Dendritic cell treated with granulocyte-macrophage colony-stimulating factor and Interleukin-4, amounts not matched to agents 40 ng/mL and 50 ng/mL, for 4 days (primary cell): Measurements from ENCODE around the gene ARHGEF11.

ENCODE experiments used
- H3K27ac Mint-ChIP-seq: one replicate; pipeline ENCODE4 v1.8.0; 2022; ENCODE audit warnings: mild to moderate bottlenecking, mixed read lengths
- H3K27me3 Mint-ChIP-seq: one replicate; pipeline ENCODE4 v1.8.0; 2022; ENCODE audit warnings: mild to moderate bottlenecking, mixed read lengths
- H3K36me3 Mint-ChIP-seq: one replicate; pipeline ENCODE4 v1.8.0; 2022; ENCODE audit warnings: low read depth, mixed read lengths
- H3K4me1 Mint-ChIP-seq: one replicate; pipeline ENCODE4 v1.8.0; 2022; ENCODE audit warnings: low read depth, mixed read lengths
- H3K4me3 Mint-ChIP-seq: one replicate; pipeline ENCODE4 v1.8.0; 2022; ENCODE audit warnings: mild to moderate bottlenecking, moderate library complexity, mixed read lengths
- H3K9me3 Mint-ChIP-seq: one replicate; pipeline ENCODE4 v1.8.0; 2022; ENCODE audit warnings: mixed read lengths
- intact Hi-C: fragments of 100-400 bp; cut with micrococcal nuclease; formaldehyde crosslinking; loops from one replicate; pipeline ENCODE4 v1.15.0; 2022

Gene ARHGEF11

GRCh38 chr1:156909671-156910070 is 135.9 kb downstream of the ARHGEF11 start:
- no peaks in the 10 kb centered on the region for H3K36me3 Mint-ChIP-seq
- no peaks in the 10 kb centered on the region for H3K9me3 Mint-ChIP-seq
- H3K4me1 Mint-ChIP-seq = peaks cover 29% of the 10 kb centered on the region
- intact Hi-C loops = no loop called here
- no peak overlapping the region for H3K27ac Mint-ChIP-seq
- no peak overlapping the region for H3K4me3 Mint-ChIP-seq
- peaks cover 20% of the 10 kb centered on the region for H3K27me3 Mint-ChIP-seq

- Mint-ChIP-seq H3K27me3 (peaks cover 18% of the 10 kb centered on the region), H3K27ac (peak overlapping the region; percentile 28), H3K4me1 (peaks cover 29% of the 10 kb centered on the region), H3K36me3 (no peaks in the 10 kb centered on the region), H3K4me3 (no peak overlapping the region), H3K9me3 (no peaks in the 10 kb centered on the region)
- intact Hi-C loops = no loop called here
Measured at GRCh38 chr1:156908955-156909354, 136.6 kb downstream of the ARHGEF11 start.

- no peak overlapping the region for H3K4me3 Mint-ChIP-seq
- no peaks in the 10 kb centered on the region for H3K36me3 Mint-ChIP-seq
- H3K4me1 Mint-ChIP-seq = peaks cover 29% of the 10 kb centered on the region
- no peaks in the 10 kb centered on the region for H3K9me3 Mint-ChIP-seq
- peaks cover 19% of the 10 kb centered on the region for H3K27me3 Mint-ChIP-seq
- peak overlapping the region; percentile 28 for H3K27ac Mint-ChIP-seq
- intact Hi-C loops = no loop called here
Measured at GRCh38 chr1:156908541-156908940, 137.0 kb downstream of the ARHGEF11 start.

- Mint-ChIP-seq H3K4me1 (peaks cover 27% of the 10 kb centered on the region), H3K4me3 (no peak overlapping the region), H3K27ac (peak overlapping the region; percentile 65), H3K9me3 (no peaks in the 10 kb centered on the region), H3K36me3 (no peaks in the 10 kb centered on the region), H3K27me3 (peaks cover 32% of the 10 kb centered on the region)
- intact Hi-C loops = no loop called here
Measured at GRCh38 chr1:156906206-156906906, 139.2 kb downstream of the ARHGEF11 start.

GRCh38 chr1:156905651-156906050 is 139.9 kb downstream of the ARHGEF11 start:
- intact Hi-C loops = no loop called here
- peaks cover 34% of the 10 kb centered on the region for H3K27me3 Mint-ChIP-seq
- H3K36me3 Mint-ChIP-seq = no peaks in the 10 kb centered on the region
- no peak overlapping the region for H3K4me3 Mint-ChIP-seq
- no peaks in the 10 kb centered on the region for H3K9me3 Mint-ChIP-seq
- peaks cover 34% of the 10 kb centered on the region for H3K4me1 Mint-ChIP-seq
- peak overlapping the region; percentile 65 for H3K27ac Mint-ChIP-seq

GRCh38 chr1:156905176-156905575 is 140.4 kb downstream of the ARHGEF11 start:
- Mint-ChIP-seq H3K4me1 (peaks cover 36% of the 10 kb centered on the region), H3K9me3 (no peaks in the 10 kb centered on the region), H3K27ac (peak overlapping the region; percentile 65), H3K27me3 (peaks cover 31% of the 10 kb centered on the region), H3K4me3 (no peak overlapping the region), H3K36me3 (no peaks in the 10 kb centered on the region)
- intact Hi-C loops = no loop called here

GRCh38 chr1:156904187-156904959 is 141.2 kb downstream of the ARHGEF11 start:
- H3K4me1 Mint-ChIP-seq = peaks cover 42% of the 10 kb centered on the region
- H3K36me3 Mint-ChIP-seq = no peaks in the 10 kb centered on the region
- no peaks in the 10 kb centered on the region for H3K9me3 Mint-ChIP-seq
- intact Hi-C loops = no loop called here
- H3K27me3 Mint-ChIP-seq = peaks cover 31% of the 10 kb centered on the region
- peak overlapping the region; percentile 65 for H3K27ac Mint-ChIP-seq
- no peak overlapping the region for H3K4me3 Mint-ChIP-seq

GRCh38 chr1:156903328-156904091 is 142.0 kb downstream of the ARHGEF11 start:
- peaks cover 50% of the 10 kb centered on the region for H3K4me1 Mint-ChIP-seq
- H3K27ac Mint-ChIP-seq = no peak overlapping the region
- peaks cover 38% of the 10 kb centered on the region for H3K27me3 Mint-ChIP-seq
- H3K9me3 Mint-ChIP-seq = no peaks in the 10 kb centered on the region
- intact Hi-C loops = no loop called here
- no peak overlapping the region for H3K4me3 Mint-ChIP-seq
- H3K36me3 Mint-ChIP-seq = no peaks in the 10 kb centered on the region

- H3K4me1 Mint-ChIP-seq = peaks cover 54% of the 10 kb centered on the region
- peak overlapping the region; percentile 60 for H3K27ac Mint-ChIP-seq
- peaks cover 46% of the 10 kb centered on the region for H3K27me3 Mint-ChIP-seq
- no peaks in the 10 kb centered on the region for H3K36me3 Mint-ChIP-seq
- H3K9me3 Mint-ChIP-seq = no peaks in the 10 kb centered on the region
- intact Hi-C loops = no loop called here
- no peak overlapping the region for H3K4me3 Mint-ChIP-seq
Measured at GRCh38 chr1:156901966-156902915, 143.3 kb downstream of the ARHGEF11 start.

- Mint-ChIP-seq H3K9me3 (no peaks in the 10 kb centered on the region), H3K27me3 (peaks cover 52% of the 10 kb centered on the region), H3K4me3 (no peak overlapping the region), H3K4me1 (peaks cover 48% of the 10 kb centered on the region), H3K36me3 (no peaks in the 10 kb centered on the region), H3K27ac (peak overlapping the region; percentile 60)
- intact Hi-C loops = no loop called here
Measured at GRCh38 chr1:156901590-156901900, 144.0 kb downstream of the ARHGEF11 start.

- Mint-ChIP-seq H3K9me3 (no peaks in the 10 kb centered on the region), H3K27me3 (peaks cover 57% of the 10 kb centered on the region), H3K27ac (peak overlapping the region; percentile 60)
Measured at GRCh38 chr1:156900896-156901589, 144.5 kb downstream of the ARHGEF11 start.

GRCh38 chr1:156899956-156900718 is 145.4 kb downstream of the ARHGEF11 start:
- H3K27ac Mint-ChIP-seq = no peak overlapping the region
- H3K27me3 Mint-ChIP-seq = peaks cover 59% of the 10 kb centered on the region
- no peaks in the 10 kb centered on the region for H3K9me3 Mint-ChIP-seq
- intact Hi-C loops = no loop called here
- no peak overlapping the region for H3K4me3 Mint-ChIP-seq
- peaks cover 37% of the 10 kb centered on the region for H3K4me1 Mint-ChIP-seq
- no peaks in the 10 kb centered on the region for H3K36me3 Mint-ChIP-seq

More at GRCh38 chr1:156900896-156901589, 144.5 kb downstream of the ARHGEF11 start:
- Mint-ChIP-seq H3K36me3 (no peaks in the 10 kb centered on the region), H3K4me3 (no peak overlapping the region), H3K4me1 (peaks cover 46% of the 10 kb centered on the region)
- intact Hi-C loops = no loop called here
